ENCODE data around the gene EXOC6.
"Not testable (repeated sequence)": the region's sequence is repeated elsewhere in the genome, so short reads cannot be mapped to it uniquely, and the experiment has no call there.

EXOC6 gene

DNA sequence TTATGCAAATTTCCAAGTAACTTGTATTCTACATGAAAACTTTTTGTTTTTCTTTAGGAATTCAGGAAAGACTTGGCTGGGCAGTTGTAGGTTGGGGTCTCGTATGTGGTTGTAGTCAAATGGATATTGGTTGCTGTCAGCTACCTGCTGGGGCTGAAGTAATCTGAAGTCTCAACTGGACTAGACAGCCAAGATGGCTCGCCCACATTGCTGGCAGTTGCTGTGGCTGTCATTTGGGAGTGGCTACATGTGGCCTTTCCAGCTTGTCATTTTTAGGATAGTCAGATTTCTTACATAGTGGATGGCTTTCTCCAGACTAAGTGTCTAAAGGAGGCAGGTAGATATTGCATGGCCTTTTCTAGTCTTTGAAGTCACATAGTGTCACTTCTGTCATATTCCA is 32.6 kb downstream of the EXOC6 start:
- no peak for DNase-seq

GRCh38 chr10:92886334-92886961 is 38.1 kb downstream of the EXOC6 start:
- DNase-seq: no peak

DNA sequence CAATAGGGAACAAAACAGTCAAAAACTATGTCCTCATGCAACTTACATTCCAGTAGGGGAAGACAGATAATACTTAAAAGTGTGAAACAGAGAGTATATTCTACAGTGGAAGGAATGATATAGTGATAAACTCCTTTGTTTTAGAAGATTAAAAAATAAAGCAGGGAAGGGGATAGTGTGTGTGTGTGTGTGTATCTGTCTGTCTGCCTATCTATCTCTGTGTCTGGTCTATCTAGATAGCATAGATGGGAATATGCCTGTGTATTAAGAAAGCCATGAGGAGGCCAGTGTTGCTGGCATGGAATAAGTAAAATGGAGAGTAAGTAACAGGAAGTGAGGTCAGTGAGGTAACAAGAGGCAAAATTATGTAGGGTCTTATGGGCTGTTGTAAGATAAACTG is 42.2 kb downstream of the EXOC6 start:
- DNase-seq: no peak

GRCh38 chr10:92891885-92892690 is 43.8 kb downstream of the EXOC6 start:
- no peak for DNase-seq

GRCh38 chr10:92892691-92893054 is 44.4 kb downstream of the EXOC6 start:
- DNase-seq: no peak

DNA sequence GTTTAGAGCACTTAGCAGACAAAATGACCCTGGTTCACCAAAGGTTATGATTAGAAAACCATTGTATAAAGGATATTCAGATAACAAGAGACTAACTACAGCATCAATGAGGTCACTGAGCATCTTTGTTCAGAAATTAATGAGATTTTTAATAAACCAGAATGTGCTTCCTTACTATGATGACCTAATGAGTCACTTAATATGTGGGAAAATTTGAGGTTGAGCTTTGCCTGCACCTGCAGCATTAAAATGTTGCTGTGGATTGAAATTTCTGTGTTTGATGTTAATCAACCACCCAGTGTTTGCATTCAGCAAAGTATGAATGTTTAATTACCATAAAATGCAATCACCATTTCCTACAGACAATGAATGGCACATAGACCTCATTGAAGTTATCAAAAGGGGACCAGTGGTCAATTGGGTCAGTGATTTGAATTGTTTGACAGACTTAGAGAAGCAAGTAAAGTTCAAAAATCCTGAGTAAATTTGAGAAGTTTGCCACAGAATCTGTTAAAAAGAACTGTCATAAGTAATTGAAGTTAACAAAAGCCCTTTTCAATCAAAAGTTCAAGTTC is 45.8 kb downstream of the EXOC6 start:
- DNase-seq: no peak

GRCh38 chr10:92897916-92898315 is 49.6 kb downstream of the EXOC6 start:
- DNase-seq: no peak

DNA sequence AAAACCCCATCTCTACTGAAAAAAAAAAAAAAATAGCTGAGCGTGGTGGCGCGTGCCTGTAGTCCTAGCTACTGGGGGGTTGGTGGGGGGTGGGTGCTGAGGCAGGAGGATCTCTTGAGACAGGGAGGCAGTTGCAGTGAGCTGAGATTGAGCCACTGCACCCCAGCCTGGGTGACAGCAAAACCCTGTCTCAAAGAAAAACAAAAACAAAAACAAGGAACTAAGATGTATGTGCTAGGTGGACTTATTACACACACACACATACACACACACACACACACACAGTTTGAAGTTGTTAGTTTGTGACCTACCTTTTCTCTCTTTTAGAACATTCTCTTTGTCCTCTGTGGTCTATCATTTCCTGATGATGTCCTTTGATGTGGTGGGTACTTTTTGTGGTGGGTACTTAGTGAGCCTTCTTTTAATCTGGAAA is 53.5 kb downstream of the EXOC6 start:
- no peak for DNase-seq

DNA sequence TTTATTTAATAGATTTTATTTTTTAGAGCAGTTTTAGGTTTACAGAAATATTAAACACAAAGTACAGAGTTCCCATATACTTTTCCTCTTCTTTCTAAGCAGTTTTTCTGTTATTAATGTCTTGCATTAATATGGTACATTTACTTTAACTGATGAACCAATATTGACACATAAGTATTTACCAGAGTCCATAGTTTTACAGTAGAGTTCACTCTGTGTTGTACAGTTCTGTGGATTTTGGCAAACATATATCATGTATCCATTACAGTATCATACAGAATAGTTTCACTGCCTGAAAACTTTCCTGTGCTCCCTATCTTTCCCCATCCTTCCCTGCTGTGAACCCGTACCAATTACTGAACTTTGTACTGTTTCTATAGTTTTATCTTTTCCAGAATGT is 55.3 kb downstream of the EXOC6 start:
- no peak for DNase-seq

GRCh38 chr10:92907280-92907679 is 59.0 kb downstream of the EXOC6 start:
- no peak for DNase-seq

GRCh38 chr10:92912631-92913030 is 64.3 kb downstream of the EXOC6 start:
- DNase-seq: not testable (repeated sequence)

DNA sequence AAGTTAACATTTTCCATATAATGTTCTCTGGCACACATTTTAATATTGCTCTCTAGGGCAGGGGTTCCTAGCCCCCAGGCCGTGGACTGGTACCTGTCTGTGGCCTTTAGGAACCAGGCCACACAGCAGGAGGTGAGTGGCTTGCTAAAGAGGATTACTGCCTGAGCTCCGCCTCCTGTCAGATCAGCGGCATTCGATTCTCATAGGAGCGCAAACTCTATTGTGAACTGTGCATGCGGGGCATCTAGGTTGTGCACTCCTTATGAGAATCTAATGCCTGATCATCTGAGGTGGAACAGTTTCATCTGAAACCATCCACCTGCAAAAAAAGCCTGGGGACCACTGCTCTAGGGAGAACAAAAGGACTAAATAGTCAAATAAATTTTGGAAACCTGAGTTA is 65.7 kb downstream of the EXOC6 start:
- DNase-seq: no peak

DNA sequence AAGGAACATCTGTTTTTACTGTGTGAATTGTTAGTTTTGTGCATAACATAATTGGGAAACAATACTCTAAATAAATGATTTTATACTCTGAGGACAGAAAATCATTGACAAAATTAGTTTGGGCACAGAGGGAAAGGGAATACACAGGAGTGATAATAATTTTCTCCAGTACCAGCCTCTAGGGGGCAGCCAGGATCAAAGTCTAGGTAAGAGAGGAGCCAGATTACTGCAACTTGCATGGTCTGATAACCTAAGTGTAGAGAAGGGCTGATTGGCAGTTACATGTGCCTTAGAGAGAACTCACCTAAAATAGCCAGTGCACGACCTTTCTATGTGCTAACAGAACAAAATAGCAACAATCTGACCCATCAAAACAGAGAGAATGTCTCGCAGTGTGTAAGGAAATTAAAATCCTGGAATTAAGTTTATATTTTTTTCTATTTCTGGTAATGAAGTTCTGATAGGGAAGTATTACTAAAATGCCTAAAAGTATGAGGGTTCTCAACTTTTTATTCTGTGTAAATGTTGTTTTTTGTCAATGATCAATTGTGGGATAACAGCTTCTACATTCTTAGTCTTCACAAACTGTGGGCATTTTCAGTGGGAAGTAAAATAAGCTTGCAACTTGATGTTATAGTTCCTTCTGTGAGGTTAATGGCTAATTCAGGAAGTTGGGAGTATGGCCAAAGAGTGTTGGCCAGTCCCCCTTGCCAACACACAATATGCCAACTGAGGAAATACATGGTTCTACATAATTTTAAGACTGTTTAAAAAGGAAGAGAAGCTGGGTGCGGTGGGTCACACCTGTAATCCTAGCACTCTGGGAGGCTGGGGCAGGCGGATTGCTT is 66.4 kb downstream of the EXOC6 start:
- peak; percentile 25 for DNase-seq

DNA sequence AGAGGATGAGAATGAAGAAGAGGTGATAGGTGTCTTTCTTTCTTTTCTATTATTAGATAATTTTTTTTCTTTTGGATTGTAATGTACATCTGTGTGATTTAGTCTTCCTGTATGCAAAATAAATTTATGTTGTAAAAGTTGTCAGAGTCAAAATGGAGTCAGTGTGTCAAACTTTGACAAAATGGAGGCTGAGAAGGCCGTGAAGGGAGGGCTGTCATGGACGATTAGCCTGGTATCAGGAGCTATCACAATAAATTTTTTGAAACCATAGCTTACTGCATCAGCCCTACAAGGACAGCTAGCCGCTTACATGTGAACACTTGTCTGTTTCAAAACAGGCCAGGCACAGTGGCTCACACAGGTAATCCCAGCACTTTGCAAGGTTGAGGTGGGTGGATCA is 67.6 kb downstream of the EXOC6 start:
- DNase-seq: no peak

GRCh38 chr10:92916433-92916832 is 68.1 kb downstream of the EXOC6 start:
- no peak for DNase-seq

DNA sequence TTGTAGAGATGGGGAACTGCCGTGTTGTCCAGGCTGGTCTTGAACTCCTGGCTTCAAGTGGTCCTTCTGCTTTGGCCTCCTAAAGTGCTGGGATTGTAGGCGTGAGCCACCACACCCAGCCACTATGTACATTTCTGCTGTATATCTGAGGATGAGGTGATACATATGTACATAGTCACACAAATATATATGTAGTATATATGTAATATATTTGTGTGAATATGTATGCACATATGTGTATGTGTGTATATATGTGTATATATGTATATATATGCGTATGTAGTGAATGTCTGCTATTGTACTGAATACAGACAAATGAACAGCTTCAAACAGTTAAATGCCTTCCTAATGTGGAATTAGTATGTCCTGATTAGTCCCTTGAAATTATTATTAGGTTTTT is 70.3 kb downstream of the EXOC6 start:
- no peak for DNase-seq

GRCh38 chr10:92920866-92921265 is 72.5 kb downstream of the EXOC6 start:
- no peak for DNase-seq

GRCh38 chr10:92923416-92923815 is 75.1 kb downstream of the EXOC6 start:
- no peak for DNase-seq

- DNase-seq: no peak
These were observed 81.6 kb downstream of the EXOC6 start for GRCh38 chr10:92929896-92930295.

DNA sequence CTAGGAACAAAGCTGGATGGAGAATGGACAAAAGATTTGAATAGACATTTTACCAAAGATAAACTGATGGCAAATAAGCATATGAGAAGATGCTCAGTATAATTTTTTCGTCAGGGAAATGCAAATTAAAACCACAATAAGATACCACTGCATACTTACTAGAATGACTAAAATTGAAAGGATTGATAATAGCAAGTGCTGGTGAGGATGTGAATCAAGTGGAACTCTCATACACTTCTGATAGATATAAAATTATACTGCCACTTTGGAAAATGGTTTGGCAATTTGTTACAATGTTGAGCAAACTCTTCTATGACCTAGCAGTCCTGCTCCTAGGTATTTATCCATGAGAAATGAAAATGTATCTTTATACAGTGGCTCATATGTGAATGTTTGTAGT is 83.3 kb downstream of the EXOC6 start:
- DNase-seq: no peak

DNA sequence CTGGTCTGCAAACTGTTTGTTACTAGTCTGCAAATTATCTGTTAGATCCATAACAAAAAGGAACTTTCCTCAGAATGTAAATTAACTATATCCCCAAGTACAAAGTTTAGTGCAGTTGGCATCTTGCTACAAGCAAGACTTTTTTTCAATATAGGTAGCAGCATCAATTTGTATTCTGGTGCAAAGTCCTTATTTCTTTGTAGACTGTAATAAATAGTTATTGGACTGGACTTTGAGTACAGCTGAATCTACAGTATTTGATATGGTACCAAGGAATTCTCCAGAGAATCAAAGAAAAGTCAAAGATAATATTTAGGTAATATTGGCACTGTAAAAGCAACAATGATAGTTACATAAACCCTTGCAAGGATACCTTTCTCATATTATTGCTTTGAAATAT is 89.6 kb downstream of the EXOC6 start:
- DNase-seq: no peak

- no peak for DNase-seq
These were observed 90.5 kb downstream of the EXOC6 start for GRCh38 chr10:92938841-92939240.

- no peak for DNase-seq
These were observed 93.9 kb downstream of the EXOC6 start for GRCh38 chr10:92942226-92942625.
